K562 (cell line): ENCODE data around the gene APOBEC3C. TPM values are rescaled to one million over a fixed set of nuclear protein-coding genes. Genes with fewer than 3 reads are reported as not detected.

ENCODE experiments used
- ATAC-seq: fragments of 200-7000 bp; cut with Tn5 transposase; 3 replicates; pipeline ENCODE4 v1.9.1; 2020; ENCODE audit warnings: moderate library complexity
- BruUV-seq: library from RNA; stranded (reverse); fragments of 400-500 nt; replicated peaks from 2 replicates; lab custom pipeline; 2021; lab: Mats Ljungman, UMichigan
- CTCF ChIA-PET: fragments of 300-600 bp; formaldehyde crosslinking; extraction: SDS; loops from one replicate; lab custom pipeline; 2021; ENCODE audit warnings: low intra/inter-chr PET ratio; lab: Yijun Ruan, JAX
- POLR2A ChIA-PET: fragments of 300-600, 350-650 bp; sonication (Branson Sonifier 250); formaldehyde crosslinking; extraction: SDS; loops from one replicate; lab custom pipeline; 2021; ENCODE audit warnings: antibody characterized with exemption, inconsistent platforms; lab: Yijun Ruan, JAX
- DNase-seq, 4 experiments: peaks; one replicate each; pipeline versions ENCODE4 v3.0.0 to v3.0.0-alpha.2; 2011 to 2018; ENCODE audit warnings: low spot score in 3 of 4, mixed read lengths in 3 of 4; ENCODE audit errors: extremely low read depth in 1 of 4
- FAIRE-seq: peaks from 2 replicates; lab custom pipeline; 2011; peaks lifted over from hg19 to GRCh38; lab: Jason Lieb, UNC
- H2AFZ ChIP-seq: 2 replicates; pipeline ENCODE4 v1.6.0; 2011; ENCODE audit warnings: low read depth, low read length, control low read depth, inconsistent platforms
- H3K27ac ChIP-seq: fragments of 200-600 bp; 3 replicates; pipeline ENCODE4 v1.8.0; 2011; ENCODE audit warnings: low read depth, mild to moderate bottlenecking, control low read depth, inconsistent platforms, low read length, moderate library complexity, mixed read lengths; ENCODE audit errors: extremely low read depth
- H3K27me3 ChIP-seq, 2 experiments: fragments of 300-600 bp in 1 of 2; 2 replicates in 1 of 2; 3 replicates in 1 of 2; pipeline versions ENCODE4 v1.6.0 to v1.8.0; 2011; ENCODE audit warnings: inconsistent platforms in 2 of 2, low read length in 2 of 2, mild to moderate bottlenecking in 1 of 2, mixed read lengths in 1 of 2, moderate library complexity in 1 of 2; ENCODE audit not compliant: control insufficient read depth in 2 of 2, insufficient read depth in 2 of 2
- H3K36me3 ChIP-seq: fragments of 300-600 bp; 3 replicates; pipeline ENCODE4 v1.8.0; 2011; ENCODE audit warnings: mild to moderate bottlenecking, low read length, inconsistent platforms; ENCODE audit not compliant: control insufficient read depth, insufficient read depth
- H3K4me1 ChIP-seq, 2 experiments: fragments of 200-600 bp in 1 of 2; replicated peaks in 1 of 2; 2 replicates in 1 of 2; 3 replicates in 1 of 2; pipeline versions ENCODE4 v1.5.1 to v1.8.0; 2011; ENCODE audit warnings: inconsistent platforms in 2 of 2, low read length in 2 of 2, mild to moderate bottlenecking in 1 of 2, mixed read lengths in 1 of 2, moderate library complexity in 1 of 2; ENCODE audit not compliant: control insufficient read depth in 2 of 2, insufficient read depth in 2 of 2
- H3K4me2 ChIP-seq: 2 replicates; pipeline ENCODE4 v1.6.1; 2011; ENCODE audit warnings: low read length, control low read depth, inconsistent platforms, mixed read lengths; ENCODE audit not compliant: insufficient read depth
- H3K4me3 ChIP-seq: fragments of 200-600 bp; sonication (generic), shearing (Covaris generic); 2 replicates; pipeline ENCODE4 v1.5.1; 2016; ENCODE audit warnings: control low read depth, inconsistent platforms
- H3K79me2 ChIP-seq: fragments of 200-600 bp; 3 replicates; pipeline ENCODE4 v1.8.0; 2011; ENCODE audit warnings: low read length, inconsistent platforms; ENCODE audit not compliant: control insufficient read depth, insufficient read depth
- H3K9ac ChIP-seq, 2 experiments: 2 replicates each; pipeline versions ENCODE4 v1.6.0 to v1.6.1; 2011; ENCODE audit warnings: low read depth in 2 of 2, low read length in 2 of 2, control low read depth in 1 of 2, inconsistent platforms in 1 of 2, mild to moderate bottlenecking in 1 of 2, mixed read lengths in 1 of 2; ENCODE audit not compliant: insufficient read depth in 1 of 2
- H3K9me1 ChIP-seq: one replicate; pipeline ENCODE4 v1.6.0; 2011; ENCODE audit warnings: inconsistent platforms, mild to moderate bottlenecking, low read length, moderate library complexity; ENCODE audit not compliant: control insufficient read depth, insufficient read depth
- H3K9me3 ChIP-seq: replicated peaks from 2 replicates; pipeline ENCODE4 v1.5.1; 2011; ENCODE audit warnings: low read depth, low read length, inconsistent platforms; ENCODE audit not compliant: control insufficient read depth, insufficient read depth
- H4K20me1 ChIP-seq: replicated peaks from 2 replicates; pipeline ENCODE4 v1.6.1; 2011; ENCODE audit warnings: low read length, inconsistent platforms, mixed read lengths; ENCODE audit not compliant: control insufficient read depth, insufficient read depth
- NFE2 ChIP-seq: IDR thresholded peaks from 2 replicates; pipeline ENCODE4 v1.6.1; 2014; ENCODE audit warnings: antibody characterized with exemption, low read depth
- ZNF121 ChIP-seq: sonication (generic); formaldehyde crosslinking; conservative IDR thresholded peaks from 2 replicates; pipeline ENCODE4 v1.8.0; 2022; ENCODE audit warnings: missing genetic modification reagents
- ZNF717 ChIP-seq: fragments of 250-450 bp; sonication (Bioruptor Pico); IDR thresholded peaks from 2 replicates; pipeline ENCODE4 v1.5.0; 2021
- ZNF76 ChIP-seq: fragments of 250-450 bp; sonication (Bioruptor Pico); IDR thresholded peaks from 2 replicates; pipeline ENCODE4 v1.4.0; 2020; ENCODE audit warnings: mild to moderate bottlenecking, moderate library complexity, borderline replicate concordance
- ZNF764 ChIP-seq: fragments of 250-450 bp; sonication (Bioruptor Pico); IDR thresholded peaks from 2 replicates; pipeline ENCODE4 v1.4.0; 2020; ENCODE audit warnings: low read depth, mild to moderate bottlenecking, moderate library complexity
- WGBS: fragments of 100-300 bp; shearing (Covaris generic); methylation state at CpG from one replicate; pipeline ENCODE4 v1.1.6; 2016; ENCODE audit warnings: low coverage, mixed read lengths; ENCODE audit not compliant: insufficient coverage; ENCODE audit errors: missing lambda C conversion rate; 5-methylcytosine and 5-hydroxymethylcytosine counted together
- in situ Hi-C: fragments of 300-500 bp; cut with MboI; formaldehyde crosslinking; loops from 4 replicates; pipeline ENCODE4 v1.15.0; 2018; ENCODE audit warnings: inconsistent platforms, mixed read lengths
- intact Hi-C: fragments of 100-400 bp; cut with micrococcal nuclease; formaldehyde crosslinking; loops from 2 replicates; pipeline ENCODE4 v1.14.2; 2022
- polyA plus RNA-seq, 8 experiments: library from polyadenylated mRNA; depleted of rRNA in 4 of 8; stranded (reverse) in 5 of 8; unstranded in 3 of 8; fragments of >200 nt; fragmentation: Nextera tagmentation in 2 of 8; fragmentation: Illumina TruSeq in 1 of 8; extraction: Ambion mirVana in 2 of 8; extraction: Trizol in 1 of 8; gene quantifications; 2 replicates each; pipeline versions ENCODE4 v1.2.1 to v1.2.3, GENCODE V29; 2011 to 2014; ENCODE audit warnings: inconsistent platforms in 1 of 8, missing spikeins in 1 of 8
- total RNA-seq, 7 experiments: library from RNA; depleted of rRNA in 6 of 7; stranded (reverse); fragments of >200 nt in 6 of 7; fragmentation: Illumina TruSeq in 2 of 7; extraction: Trizol in 2 of 7; gene quantifications; 2 replicates each; pipeline versions ENCODE4 v1.2.1 to v1.2.3, GENCODE V29; 2011 to 2021; ENCODE audit warnings: low replicate concordance in 1 of 7

Gene APOBEC3C
- total and polyA plus RNA-seq, 9 of the 15 experiments (the other 6 are each of a cell fraction or from before 2014, with no cell fraction given) = 12.4 to 285 (median 55.5) TPM

- TF ChIP-seq ZNF764 (CRISPR knock-in tag) (no peak), NFE2 (no peak), ZNF76 (no peak)
- TF ChIP-seq, all 486 proteins: peak for 0
Observed at GRCh38 chr22:38971791-38972190, 42.3 kb upstream of the APOBEC3C start (continued).

GRCh38 chr22:38972558-38972957, 41.5 kb upstream of the APOBEC3C start:
- no TSS peak for BruUV-seq
- FAIRE-seq = no peak
- Histone ChIP-seq H4K20me1 (no peaks in the 10 kb centered on the region), H3K9ac (no peak overlapping the region), H3K36me3 (no peaks in the 10 kb centered on the region), H2AFZ (no peak overlapping the region), H3K4me3 (no peak overlapping the region), H3K27ac (no peak overlapping the region), H3K9me1 (no peaks in the 10 kb centered on the region), H3K4me1 (no peaks in the 10 kb centered on the region; a peak in 2 of 5 replicates), H3K27me3 (peaks cover 0 to 29% of the 10 kb centered on the region in 2 experiments; a peak in 3 of 5 replicates), H3K79me2 (no peaks in the 10 kb centered on the region), H3K4me2 (no peak overlapping the region), H3K9me3 (no peaks in the 10 kb centered on the region)
- WGBS = 13% methylated on average over 4 of the region's 5 CpGs
- intact Hi-C loops = no loop called here
- ATAC-seq = no peak
- ChIA-PET POLR2A (no interaction called here), CTCF (interaction anchor here (1.2 to 1.4 kb wide), 2 partner anchors 31 to 149 kb away, joined by 4 to 6 read pairs; no protein-coding TSS in a partner anchor)
- DNase-seq = no peak
- TF ChIP-seq ZNF121 (CRISPR knock-in tag) (no peak), ZNF717 (CRISPR knock-in tag) (no peak)
- in situ Hi-C loops = no loop called here
